Measurements from ENCODE around the gene MORN1.

The MORN1 gene

DNA sequence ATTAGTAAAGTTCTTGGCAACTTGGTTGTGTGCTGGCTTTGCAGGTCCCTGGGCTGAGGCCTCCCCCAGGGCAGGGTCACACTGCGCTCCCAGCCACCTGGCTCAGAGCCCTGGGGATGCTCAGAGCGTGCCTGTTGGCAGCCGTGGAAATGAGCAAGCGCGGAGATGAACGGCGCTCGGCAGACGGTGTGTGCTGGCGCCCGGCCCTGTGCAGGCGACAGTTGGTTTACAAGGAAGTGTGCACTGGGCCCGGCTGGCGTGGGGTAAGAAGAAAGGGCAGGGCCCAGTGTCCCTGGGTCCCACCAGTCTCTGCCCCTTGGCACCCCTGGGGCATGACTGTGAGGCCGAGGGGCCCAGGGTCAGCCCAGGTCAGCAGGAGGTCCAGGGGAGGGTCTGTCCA, 46.7 kb upstream of the MORN1 start:
- peak overlapping the region; percentile 60 for H3K9ac ChIP-seq (ENCODE audit: low read depth, low read length, poor library complexity)
- H3K79me1 ChIP-seq (ENCODE audit: low read depth, low read length) = peaks cover 4% of the 10 kb centered on the region
- DNase-seq (ENCODE audit: low spot score) = no peak
- H3K4me2 ChIP-seq (ENCODE audit: insufficient read depth, low read length, poor library complexity, severe bottlenecking) = no peak overlapping the region
- peak overlapping the region; percentile 82 for H2BK5ac ChIP-seq (ENCODE audit: low read length)
- peak overlapping the region; percentile 97 for H2AK5ac ChIP-seq (ENCODE audit: low read depth, low read length)
- no peak overlapping the region for H2AFZ ChIP-seq (ENCODE audit: low read length)
- peaks cover 4 to 5% of the 10 kb centered on the region in 2 donors for H3K4me1 ChIP-seq (ENCODE audit: control insufficient read depth in 2 of 2, insufficient read depth in 1 of 2, low read depth in 1 of 2, low read length in 2 of 2)
- H4K91ac ChIP-seq (ENCODE audit: low read depth, low read length, poor library complexity) = no peak overlapping the region
- H3K23ac ChIP-seq (ENCODE audit: low read depth, low read length, poor library complexity) = peak overlapping the region; percentile 89
- H3K18ac ChIP-seq (ENCODE audit: low read length) = peak overlapping the region; percentile 80
- H3K14ac ChIP-seq (ENCODE audit: low read length) = peak overlapping the region; percentile 8
- H3K36me3 ChIP-seq (replicated peaks in 1 of 2; ENCODE audit: control insufficient read depth in 2 of 2, insufficient read depth in 2 of 2, low read length in 2 of 2) = no peaks in the 10 kb centered on the region
- H3K4ac ChIP-seq (ENCODE audit: low read length) = peak overlapping the region; percentile 37
- H4K8ac ChIP-seq (ENCODE audit: low read depth, low read length) = no peak overlapping the region
- no peak overlapping the region for H3K27ac ChIP-seq (replicated peaks; ENCODE audit: low read length)
- H3K27me3 ChIP-seq (ENCODE audit: control insufficient read depth in 3 of 3, insufficient read depth in 3 of 3, low read depth in 1 of 3, low read length in 3 of 3) = peaks cover 0 to 79% (median 8%) of the 10 kb centered on the region in 3 experiments
- peak overlapping the region; percentile 14 for H2BK12ac ChIP-seq (ENCODE audit: low read length)
- H3K4me3 ChIP-seq (ENCODE audit: low read length in 2 of 2) = no peak overlapping the region
- H3K9me3 ChIP-seq (replicated peaks in 1 of 2; ENCODE audit: control insufficient read depth in 2 of 2, insufficient read depth in 1 of 2, low read depth in 1 of 2, low read length in 2 of 2) = no peaks in the 10 kb centered on the region
- H2BK120ac ChIP-seq (ENCODE audit: low read depth, low read length) = peak overlapping the region; percentile 96
- peak overlapping the region; percentile 92 for H2BK15ac ChIP-seq (ENCODE audit: low read length)
- WGBS, 2 donors (ENCODE audit: extremely low coverage in 2 of 2, insufficient read length in 2 of 2, insufficient replicate concordance in 1 of 2) = no CpG with 5 or more reads among the region's 15 CpGs

DNA sequence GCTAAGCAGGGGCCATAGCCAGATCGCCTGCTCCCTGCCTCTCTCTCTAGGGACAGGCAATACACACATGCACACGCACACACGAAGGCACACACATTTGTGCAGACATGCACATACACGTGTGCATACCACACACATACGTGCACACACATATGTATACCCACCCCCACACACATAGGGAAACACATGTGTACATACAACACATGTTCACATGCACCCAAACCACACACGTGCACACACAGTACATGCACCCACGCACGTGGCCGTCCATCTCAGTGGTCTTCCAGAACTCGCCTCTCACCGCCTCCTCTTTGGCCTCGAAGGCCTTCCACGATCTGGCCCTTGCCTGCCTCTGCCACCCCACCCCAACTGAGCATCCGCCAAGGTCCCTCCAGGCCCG, 46.3 kb upstream of the MORN1 start:
- no CpG with 5 or more reads among the region's 15 CpGs for WGBS, 2 donors (ENCODE audit: extremely low coverage in 2 of 2, insufficient read length in 2 of 2, insufficient replicate concordance in 1 of 2)
- H2BK15ac ChIP-seq (ENCODE audit: low read length) = peak overlapping the region; percentile 92
- peak overlapping the region; percentile 82 for H2BK5ac ChIP-seq (ENCODE audit: low read length)
- H3K9ac ChIP-seq (ENCODE audit: low read depth, low read length, poor library complexity) = no peak overlapping the region
- no peak for DNase-seq (ENCODE audit: low spot score)
- no peak overlapping the region for H4K91ac ChIP-seq (ENCODE audit: low read depth, low read length, poor library complexity)
- H3K4ac ChIP-seq (ENCODE audit: low read length) = peak overlapping the region; percentile 59
- peaks cover 6 to 7% of the 10 kb centered on the region in 2 donors for H3K4me1 ChIP-seq (ENCODE audit: control insufficient read depth in 2 of 2, insufficient read depth in 1 of 2, low read depth in 1 of 2, low read length in 2 of 2)
- peak overlapping the region; percentile 81 for H2BK12ac ChIP-seq (ENCODE audit: low read length)
- H3K4me2 ChIP-seq (ENCODE audit: insufficient read depth, low read length, poor library complexity, severe bottlenecking) = no peak overlapping the region
- peaks cover 0 to 79% (median 5%) of the 10 kb centered on the region in 3 experiments for H3K27me3 ChIP-seq (ENCODE audit: control insufficient read depth in 3 of 3, insufficient read depth in 3 of 3, low read depth in 1 of 3, low read length in 3 of 3)
- H2AFZ ChIP-seq (ENCODE audit: low read length) = no peak overlapping the region
- peak overlapping the region in 1 of 2 donors; percentile 45 for H3K4me3 ChIP-seq (ENCODE audit: low read length in 2 of 2)
- H2BK120ac ChIP-seq (ENCODE audit: low read depth, low read length) = peak overlapping the region; percentile 96
- H3K18ac ChIP-seq (ENCODE audit: low read length) = peak overlapping the region; percentile 19
- H3K23ac ChIP-seq (ENCODE audit: low read depth, low read length, poor library complexity) = no peak overlapping the region
- H3K9me3 ChIP-seq (replicated peaks in 1 of 2; ENCODE audit: control insufficient read depth in 2 of 2, insufficient read depth in 1 of 2, low read depth in 1 of 2, low read length in 2 of 2) = no peaks in the 10 kb centered on the region
- H2AK5ac ChIP-seq (ENCODE audit: low read depth, low read length) = peak overlapping the region; percentile 97
- H3K27ac ChIP-seq (replicated peaks; ENCODE audit: low read length) = no peak overlapping the region
- no peak overlapping the region for H3K14ac ChIP-seq (ENCODE audit: low read length)
- H4K8ac ChIP-seq (ENCODE audit: low read depth, low read length) = no peak overlapping the region
- H3K36me3 ChIP-seq (replicated peaks in 1 of 2; ENCODE audit: control insufficient read depth in 2 of 2, insufficient read depth in 2 of 2, low read length in 2 of 2) = no peaks in the 10 kb centered on the region
- peaks cover 4% of the 10 kb centered on the region for H3K79me1 ChIP-seq (ENCODE audit: low read depth, low read length)

DNA sequence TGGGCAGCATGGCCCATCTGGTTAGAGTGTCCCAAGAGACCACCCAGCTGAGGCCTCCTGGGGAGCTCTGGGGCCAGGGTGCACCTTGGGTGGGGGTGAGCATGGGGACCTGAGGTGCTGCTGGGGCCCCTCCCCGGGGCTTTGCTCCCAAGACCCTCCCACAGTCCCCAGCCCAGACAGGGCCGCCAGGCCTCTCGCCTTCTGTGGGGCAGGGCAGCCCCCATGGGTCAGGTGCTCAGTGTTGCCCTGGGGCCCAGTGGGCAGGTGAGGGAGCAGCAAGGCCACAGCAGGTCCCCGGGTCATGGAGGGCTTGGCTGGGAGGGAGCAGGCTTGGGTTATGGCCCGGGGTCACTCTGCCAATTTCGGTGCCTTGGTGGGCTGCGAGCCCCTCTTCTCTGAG, 45.5 kb upstream of the MORN1 start:
- peak overlapping the region; percentile 2 for H3K18ac ChIP-seq (ENCODE audit: low read length)
- H2AFZ ChIP-seq (ENCODE audit: low read length) = no peak overlapping the region
- no peaks in the 10 kb centered on the region for H3K9me3 ChIP-seq (replicated peaks in 1 of 2; ENCODE audit: control insufficient read depth in 2 of 2, insufficient read depth in 1 of 2, low read depth in 1 of 2, low read length in 2 of 2)
- H3K79me1 ChIP-seq (ENCODE audit: low read depth, low read length) = peaks cover 4% of the 10 kb centered on the region
- H3K27me3 ChIP-seq (ENCODE audit: control insufficient read depth in 3 of 3, insufficient read depth in 3 of 3, low read depth in 1 of 3, low read length in 3 of 3) = peaks cover 0 to 74% (median 0%) of the 10 kb centered on the region in 3 experiments
- no peak overlapping the region for H3K27ac ChIP-seq (replicated peaks; ENCODE audit: low read length)
- no peak overlapping the region for H4K91ac ChIP-seq (ENCODE audit: low read depth, low read length, poor library complexity)
- peak overlapping the region; percentile 52 for H2BK15ac ChIP-seq (ENCODE audit: low read length)
- H3K36me3 ChIP-seq (replicated peaks in 1 of 2; ENCODE audit: control insufficient read depth in 2 of 2, insufficient read depth in 2 of 2, low read length in 2 of 2) = no peaks in the 10 kb centered on the region
- H2BK12ac ChIP-seq (ENCODE audit: low read length) = no peak overlapping the region
- no peak overlapping the region for H3K9ac ChIP-seq (ENCODE audit: low read depth, low read length, poor library complexity)
- H2AK5ac ChIP-seq (ENCODE audit: low read depth, low read length) = peak overlapping the region; percentile 8
- H3K4ac ChIP-seq (ENCODE audit: low read length) = no peak overlapping the region
- H3K14ac ChIP-seq (ENCODE audit: low read length) = no peak overlapping the region
- no peak overlapping the region for H3K23ac ChIP-seq (ENCODE audit: low read depth, low read length, poor library complexity)
- no peak overlapping the region for H4K8ac ChIP-seq (ENCODE audit: low read depth, low read length)
- no CpG with 5 or more reads among the region's 7 CpGs for WGBS, 2 donors (ENCODE audit: extremely low coverage in 2 of 2, insufficient read length in 2 of 2, insufficient replicate concordance in 1 of 2)
- no peak overlapping the region for H2BK120ac ChIP-seq (ENCODE audit: low read depth, low read length)
- H2BK5ac ChIP-seq (ENCODE audit: low read length) = no peak overlapping the region
- H3K4me3 ChIP-seq (ENCODE audit: low read length in 2 of 2) = no peak overlapping the region
- no peak for DNase-seq (ENCODE audit: low spot score)
- peaks cover 14 to 15% of the 10 kb centered on the region in 2 donors for H3K4me1 ChIP-seq (ENCODE audit: control insufficient read depth in 2 of 2, insufficient read depth in 1 of 2, low read depth in 1 of 2, low read length in 2 of 2)
- H3K4me2 ChIP-seq (ENCODE audit: insufficient read depth, low read length, poor library complexity, severe bottlenecking) = no peak overlapping the region

DNA sequence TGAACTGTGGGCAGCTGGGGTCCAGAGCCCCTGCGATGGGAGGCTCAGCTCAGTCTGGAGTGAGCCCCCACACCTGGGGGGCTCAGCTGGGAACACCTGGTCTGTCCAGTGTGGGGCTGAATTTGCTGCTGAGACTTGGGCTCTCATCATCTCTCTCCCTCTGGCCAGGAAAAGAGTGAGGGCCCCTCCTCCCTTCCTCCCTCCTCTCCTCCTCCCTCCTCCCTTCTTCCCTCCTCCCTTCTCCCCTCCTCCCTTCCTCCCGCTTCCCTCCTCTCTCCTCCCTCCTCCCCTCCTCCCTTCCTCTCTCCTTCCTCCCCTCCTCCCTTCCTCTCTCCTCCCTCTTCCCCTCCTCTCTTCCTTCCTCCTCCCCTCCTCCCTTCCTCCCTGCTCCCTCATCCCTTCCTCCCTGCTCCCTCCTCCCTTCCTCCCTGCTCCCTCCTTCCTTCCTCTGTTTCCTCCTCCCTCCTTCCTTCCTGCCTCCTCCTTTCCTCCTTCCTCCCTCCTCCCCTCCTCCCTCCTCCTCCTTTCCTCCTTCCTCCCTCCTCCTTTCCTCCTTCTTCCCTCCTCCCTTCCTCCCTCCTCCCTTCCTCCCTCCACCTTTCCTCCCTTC, 44.5 kb upstream of the MORN1 start:
- H4K8ac ChIP-seq (ENCODE audit: low read depth, low read length) = no peak overlapping the region
- no CpG with 5 or more reads among the region's 2 CpGs for WGBS, 2 donors (ENCODE audit: extremely low coverage in 2 of 2, insufficient read length in 2 of 2, insufficient replicate concordance in 1 of 2)

More for the DNA sequence above, 44.5 kb upstream of the MORN1 start:
- Histone ChIP-seq H3K36me3 (replicated peaks in 1 of 2; ENCODE audit: control insufficient read depth in 2 of 2, insufficient read depth in 2 of 2, low read length in 2 of 2) (no peaks in the 10 kb centered on the region), H4K91ac (ENCODE audit: low read depth, low read length, poor library complexity) (no peak overlapping the region), H3K4ac (ENCODE audit: low read length) (no peak overlapping the region), H3K4me2 (ENCODE audit: insufficient read depth, low read length, poor library complexity, severe bottlenecking) (no peak overlapping the region), H2BK120ac (ENCODE audit: low read depth, low read length) (no peak overlapping the region), H2BK15ac (ENCODE audit: low read length) (peak overlapping the region; percentile 58), H2AFZ (ENCODE audit: low read length) (no peak overlapping the region), H3K9ac (ENCODE audit: low read depth, low read length, poor library complexity) (no peak overlapping the region), H2BK5ac (ENCODE audit: low read length) (peak overlapping the region; percentile 66), H2AK5ac (ENCODE audit: low read depth, low read length) (peak overlapping the region; percentile 90), H3K14ac (ENCODE audit: low read length) (no peak overlapping the region), H3K9me3 (replicated peaks in 1 of 2; ENCODE audit: control insufficient read depth in 2 of 2, insufficient read depth in 1 of 2, low read depth in 1 of 2, low read length in 2 of 2) (no peaks in the 10 kb centered on the region), H3K4me1 (ENCODE audit: control insufficient read depth in 2 of 2, insufficient read depth in 1 of 2, low read depth in 1 of 2, low read length in 2 of 2) (peaks cover 22 to 24% of the 10 kb centered on the region in 2 donors), H3K18ac (ENCODE audit: low read length) (peak overlapping the region; percentile 87), H3K23ac (ENCODE audit: low read depth, low read length, poor library complexity) (peak overlapping the region; percentile 31), H3K4me3 (ENCODE audit: low read length in 2 of 2) (no peak overlapping the region), H3K27ac (replicated peaks; ENCODE audit: low read length) (no peak overlapping the region), H3K79me1 (ENCODE audit: low read depth, low read length) (peaks cover 4% of the 10 kb centered on the region), H2BK12ac (ENCODE audit: low read length) (peak overlapping the region; percentile 84), H3K27me3 (ENCODE audit: control insufficient read depth in 3 of 3, insufficient read depth in 3 of 3, low read depth in 1 of 3, low read length in 3 of 3) (peaks cover 0 to 71% (median 0%) of the 10 kb centered on the region in 3 experiments)
- DNase-seq (ENCODE audit: low spot score) = no peak
